Inferior parietal cortex (tissue), 1 donor: ENCODE results near the gene RHOT1.
A peak's percentile ranks its signal among the peaks of the same experiment; 100 is the strongest.
"Not testable (repeated sequence)": the region's sequence is repeated elsewhere in the genome, so short reads cannot be mapped to it uniquely, and the experiment has no call there.

Experiments used
- DNase-seq: peaks from one replicate; pipeline ENCODE4 v3.0.0-alpha.2; 2016; ENCODE audit errors: extremely low spot score

Gene RHOT1

GRCh38 chr17:32124985-32125847 is 17.1 kb upstream of the RHOT1 start:
- no peak for DNase-seq

GRCh38 chr17:32125848-32126153 is 16.5 kb upstream of the RHOT1 start:
- no peak for DNase-seq

- no peak for DNase-seq
Measured at GRCh38 chr17:32126325-32126724, 16.0 kb upstream of the RHOT1 start.

- no peak for DNase-seq
Measured at GRCh38 chr17:32126746-32127145, 15.6 kb upstream of the RHOT1 start.

DNA sequence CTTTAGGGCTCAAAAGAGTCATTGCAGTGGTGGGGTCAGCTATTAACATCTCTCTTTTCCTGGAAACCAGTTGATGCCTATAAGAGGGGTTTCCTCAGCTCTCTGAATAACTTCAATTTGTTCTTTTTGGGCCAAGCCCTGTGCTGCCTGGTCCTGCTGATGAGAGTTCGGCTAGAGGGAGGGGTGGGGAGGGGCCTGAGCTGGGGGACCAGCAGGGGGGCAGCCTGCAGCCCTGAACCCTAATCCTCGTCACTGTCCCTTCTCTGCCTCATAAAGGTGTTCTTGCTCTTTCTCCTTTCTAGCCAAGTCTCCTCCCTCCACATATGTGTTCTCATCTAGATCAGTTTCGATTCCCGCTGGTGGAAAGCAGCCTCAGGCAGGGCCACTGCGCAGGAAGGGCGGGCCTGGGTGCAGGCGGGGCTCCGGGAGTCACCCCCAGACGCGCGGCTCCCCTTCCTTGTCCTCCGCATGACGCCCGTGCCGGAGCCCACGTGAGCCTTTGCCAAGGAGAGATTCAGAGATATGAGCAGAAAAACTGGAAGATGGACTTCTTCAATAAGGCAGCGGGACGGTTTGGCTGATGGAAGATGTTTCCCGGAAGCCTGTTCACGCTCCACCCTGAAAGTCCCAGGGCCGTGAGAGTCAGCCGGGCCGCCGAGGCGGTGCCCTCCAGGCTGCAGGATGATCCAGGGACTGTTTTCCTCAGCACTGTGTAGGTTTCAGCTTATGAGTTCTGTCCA is 15.0 kb upstream of the RHOT1 start:
- DNase-seq: peak; percentile 80

- DNase-seq: not testable (repeated sequence)
Measured at GRCh38 chr17:32128470-32128869, 13.8 kb upstream of the RHOT1 start.

GRCh38 chr17:32135497-32136117 is 6.7 kb upstream of the RHOT1 start:
- not testable (repeated sequence) for DNase-seq

DNA sequence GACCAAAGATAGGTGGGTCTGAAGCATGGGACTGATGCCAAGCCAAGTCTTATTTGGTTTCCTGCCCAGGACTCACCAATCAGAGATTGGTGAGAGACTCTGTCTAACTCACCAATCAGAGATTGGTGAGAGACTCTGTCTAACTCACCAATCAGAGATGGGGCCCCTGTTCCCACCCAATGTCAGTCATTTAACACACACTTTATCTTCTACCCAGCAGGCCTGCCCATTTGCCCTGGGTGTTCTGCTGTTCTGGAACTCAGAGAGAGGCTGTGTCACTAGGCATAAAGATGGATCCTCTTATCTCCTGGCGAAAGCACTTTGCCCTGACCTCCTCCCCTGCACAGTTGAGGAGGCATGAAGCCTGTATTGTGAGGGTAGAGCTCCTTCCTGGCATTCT is 5.4 kb upstream of the RHOT1 start:
- DNase-seq: no peak

DNA sequence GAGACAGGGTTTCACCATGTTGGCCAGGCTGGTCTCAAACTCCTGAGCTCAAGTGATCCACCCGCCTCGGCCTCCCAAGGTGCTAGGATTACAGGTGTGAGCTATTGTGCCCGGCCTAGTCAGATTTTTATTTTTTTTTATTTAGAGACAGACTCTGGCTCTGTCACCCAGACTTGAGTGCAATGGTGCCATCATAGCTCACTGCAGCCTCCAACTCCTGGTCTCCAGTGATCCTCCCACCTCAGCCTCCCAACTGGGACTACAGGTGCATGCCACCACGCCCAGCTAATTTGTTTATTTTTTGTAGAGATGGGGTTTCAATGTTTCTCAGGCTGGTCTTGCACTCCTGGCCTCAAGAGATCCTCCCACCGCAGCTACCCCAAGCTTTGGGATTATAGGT is 2.8 kb upstream of the RHOT1 start:
- DNase-seq: not testable (repeated sequence)

- peak; percentile 75 for DNase-seq
Measured at GRCh38 chr17:32141258-32141657, 1.0 kb upstream of the RHOT1 start.

- no peak for DNase-seq
Measured at GRCh38 chr17:32141679-32142037, 644 bp upstream of the RHOT1 start.

- DNase-seq: peak; percentile 54
Measured at GRCh38 chr17:32142857-32143526, 690 bp downstream of the RHOT1 start.

- no peak for DNase-seq
Measured at GRCh38 chr17:32143527-32143870, 1.2 kb downstream of the RHOT1 start.

DNA sequence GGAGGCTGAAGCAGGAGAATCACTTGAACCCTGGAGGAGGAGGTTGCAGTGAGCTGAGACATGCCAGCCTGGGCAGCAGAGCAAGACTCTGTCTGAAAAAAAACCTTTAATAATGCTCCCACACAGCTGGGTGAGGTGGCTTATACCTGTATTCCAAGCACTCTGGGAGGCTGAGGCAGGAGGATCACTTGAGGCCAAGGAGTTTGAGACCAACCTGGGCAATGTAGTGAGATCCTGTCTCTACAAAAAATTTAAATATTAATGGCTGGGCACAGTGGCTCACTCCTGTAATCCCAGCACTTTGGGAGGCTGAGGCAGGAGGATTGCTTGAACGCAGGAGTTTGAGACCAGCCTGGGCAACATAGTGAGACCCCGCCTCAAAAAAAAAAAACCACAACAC is 2.1 kb downstream of the RHOT1 start:
- not testable (repeated sequence) for DNase-seq

- DNase-seq: no peak
Measured at GRCh38 chr17:32148351-32148750, 6.0 kb downstream of the RHOT1 start.

- DNase-seq: no peak
Measured at GRCh38 chr17:32150358-32150757, 8.1 kb downstream of the RHOT1 start.

- no peak for DNase-seq
Measured at GRCh38 chr17:32152130-32152529, 9.8 kb downstream of the RHOT1 start.

DNA sequence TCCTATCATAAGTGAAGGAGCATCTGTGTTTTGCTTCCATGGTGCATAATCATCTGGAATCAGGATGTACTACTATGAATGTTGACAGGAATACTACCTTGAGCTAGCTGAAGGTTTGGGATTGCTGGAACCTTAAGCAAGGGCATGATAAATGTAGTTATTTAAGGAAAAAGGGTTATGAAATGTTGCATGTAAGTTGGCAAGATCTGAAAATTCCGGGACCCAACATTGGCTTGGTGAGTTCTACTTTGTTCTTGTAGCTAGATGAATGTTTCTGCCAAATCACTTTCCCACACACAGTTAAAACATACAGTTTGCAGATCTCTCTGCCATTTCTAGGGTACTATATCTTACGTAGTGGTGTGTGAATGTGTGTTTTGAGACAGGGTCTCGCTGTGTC is 13.6 kb downstream of the RHOT1 start:
- DNase-seq: no peak

DNA sequence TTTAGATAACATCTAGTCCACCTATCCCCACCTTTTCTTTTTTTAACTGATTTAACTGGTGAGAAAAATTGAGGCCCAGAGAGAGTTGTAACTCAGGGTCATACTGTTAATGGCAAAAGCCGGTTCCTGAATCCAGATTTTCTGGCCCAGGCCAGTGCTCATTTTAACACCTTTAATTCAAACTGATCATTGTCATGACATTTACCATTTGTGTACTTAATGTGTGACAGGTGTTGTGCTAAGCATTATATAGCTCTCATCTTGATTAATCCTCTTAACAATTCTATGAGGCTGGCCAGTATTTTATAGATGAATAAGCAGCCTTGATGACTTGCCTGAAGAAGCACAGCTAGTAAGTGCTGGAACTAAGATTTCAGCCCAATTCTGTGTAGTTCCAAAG is 14.4 kb downstream of the RHOT1 start:
- DNase-seq: no peak

- DNase-seq: no peak
Measured at GRCh38 chr17:32157225-32157624, 14.9 kb downstream of the RHOT1 start.

DNA sequence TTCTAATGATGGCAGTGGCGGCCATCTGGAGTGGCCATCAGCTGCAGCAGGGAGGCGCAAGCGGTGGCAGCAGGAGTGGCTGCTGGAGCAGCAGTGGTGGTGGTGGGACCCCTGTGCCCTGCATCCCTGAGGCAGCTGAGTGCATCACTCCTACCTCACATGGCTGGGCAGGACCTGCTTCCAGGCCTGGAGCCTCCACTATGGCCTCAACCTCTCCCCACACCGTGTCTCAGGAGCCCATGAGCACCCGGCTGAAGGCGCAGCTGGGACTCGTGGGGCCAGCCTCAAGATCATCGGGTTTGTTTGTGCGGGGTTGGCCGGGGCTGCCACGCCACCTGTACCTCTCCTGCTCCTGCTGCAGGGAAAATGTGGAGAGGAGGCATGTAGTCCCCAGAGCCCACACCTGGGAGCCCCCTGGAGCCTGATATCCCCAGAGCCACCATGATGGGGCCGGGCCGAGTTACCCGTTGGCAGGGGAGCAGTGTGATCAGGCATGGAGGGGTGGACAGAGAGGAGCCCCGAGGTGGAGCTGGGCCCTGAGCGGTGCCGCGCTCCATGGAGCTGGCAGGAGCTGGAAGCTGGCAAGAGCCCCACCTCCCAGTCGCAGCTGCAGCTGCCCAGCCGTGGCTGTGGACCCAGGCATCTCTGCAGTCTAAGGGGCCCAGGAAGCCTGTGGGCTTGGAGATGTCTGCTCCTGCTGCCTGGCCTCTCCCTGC is 16.7 kb downstream of the RHOT1 start:
- DNase-seq: no peak
